Endothelial cell (in vitro differentiated cells): ENCODE measurements around the gene CADPS. TPM values are rescaled to one million over a fixed set of nuclear protein-coding genes. Genes with fewer than 3 reads are reported as not detected.

ENCODE experiments used
- DNase-seq: peaks from one replicate; pipeline ENCODE4 v3.0.0; 2021; ENCODE audit warnings: low spot score
- H3K27ac Mint-ChIP-seq: one replicate; pipeline ENCODE4 v1.8.0; 2021; ENCODE audit warnings: mixed read lengths, inconsistent platforms; ENCODE audit not compliant: unreplicated experiment
- H3K27me3 Mint-ChIP-seq: one replicate; pipeline ENCODE4 v1.8.0; 2021; ENCODE audit warnings: mild to moderate bottlenecking, moderate library complexity, mixed read lengths, inconsistent platforms; ENCODE audit not compliant: unreplicated experiment
- H3K36me3 Mint-ChIP-seq: one replicate; pipeline ENCODE4 v1.8.0; 2021; ENCODE audit warnings: mild to moderate bottlenecking, low read depth, mixed read lengths, inconsistent platforms; ENCODE audit not compliant: unreplicated experiment
- H3K4me1 Mint-ChIP-seq: one replicate; pipeline ENCODE4 v1.8.0; 2021; ENCODE audit warnings: mild to moderate bottlenecking, mixed read lengths, inconsistent platforms; ENCODE audit not compliant: unreplicated experiment
- H3K4me3 Mint-ChIP-seq: one replicate; pipeline ENCODE4 v1.8.0; 2021; ENCODE audit warnings: mild to moderate bottlenecking, mixed read lengths, inconsistent platforms; ENCODE audit not compliant: unreplicated experiment
- H3K9me3 Mint-ChIP-seq: one replicate; pipeline ENCODE4 v1.8.0; 2021; ENCODE audit warnings: mixed read lengths, inconsistent platforms; ENCODE audit not compliant: unreplicated experiment
- CTCF ChIP-seq: fragments of 200-600 bp; sonication (generic); IDR thresholded peaks from one replicate; pipeline ENCODE4 v1.5.0; 2021; ENCODE audit warnings: antibody characterized with exemption; ENCODE audit not compliant: unreplicated experiment
- total RNA-seq: library from RNA; stranded (reverse); fragmentation: NEBNext Ultra II Directional; extraction: Animal tissue kit (Norgen Biotek cat#: 25700); gene quantifications from one replicate; pipeline ENCODE4 v1.2.1, GENCODE V29; 2021; ENCODE audit not compliant: unreplicated experiment

Gene CADPS
- total RNA-seq, 1 donor from 2014 or later: 0.26 TPM

- TF ChIP-seq CTCF: no peak
- H3K9me3 Mint-ChIP-seq: no peaks in the 10 kb centered on the region
- H3K4me1 Mint-ChIP-seq: no peaks in the 10 kb centered on the region
- no peaks in the 10 kb centered on the region for H3K27me3 Mint-ChIP-seq
- DNase-seq: no peak
- H3K27ac Mint-ChIP-seq: no peak overlapping the region
- H3K4me3 Mint-ChIP-seq: no peak overlapping the region
- no peaks in the 10 kb centered on the region for H3K36me3 Mint-ChIP-seq
These were observed 50.1 kb downstream of the CADPS start for GRCh38 chr3:62824965-62825592.

GRCh38 chr3:62823461-62824050 lies 51.7 kb downstream of the CADPS start:
- Mint-ChIP-seq H3K36me3 (no peaks in the 10 kb centered on the region), H3K27me3 (no peaks in the 10 kb centered on the region), H3K4me3 (no peak overlapping the region), H3K27ac (no peak overlapping the region), H3K9me3 (no peaks in the 10 kb centered on the region), H3K4me1 (peaks cover 5% of the 10 kb centered on the region)
- TF ChIP-seq CTCF: no peak
- DNase-seq: no peak

- H3K9me3 Mint-ChIP-seq: no peaks in the 10 kb centered on the region
- no peak for TF ChIP-seq CTCF
- H3K4me3 Mint-ChIP-seq: no peak overlapping the region
These were observed 52.3 kb downstream of the CADPS start for GRCh38 chr3:62822905-62823304.

GRCh38 chr3:62818347-62818746 lies 56.9 kb downstream of the CADPS start:
- no peak for TF ChIP-seq CTCF
- Mint-ChIP-seq H3K27ac (no peak overlapping the region), H3K4me1 (peaks cover 19% of the 10 kb centered on the region), H3K36me3 (no peaks in the 10 kb centered on the region), H3K27me3 (no peaks in the 10 kb centered on the region), H3K4me3 (no peak overlapping the region), H3K9me3 (no peaks in the 10 kb centered on the region)
- no peak for DNase-seq

More at GRCh38 chr3:62822905-62823304, 52.3 kb downstream of the CADPS start:
- no peak for DNase-seq
- Mint-ChIP-seq H3K27ac (no peak overlapping the region), H3K36me3 (no peaks in the 10 kb centered on the region), H3K4me1 (peaks cover 9% of the 10 kb centered on the region), H3K27me3 (no peaks in the 10 kb centered on the region)

- TF ChIP-seq CTCF: no peak
- Mint-ChIP-seq H3K4me1 (peaks cover 19% of the 10 kb centered on the region), H3K27me3 (no peaks in the 10 kb centered on the region), H3K4me3 (no peak overlapping the region), H3K27ac (no peak overlapping the region), H3K9me3 (no peaks in the 10 kb centered on the region), H3K36me3 (no peaks in the 10 kb centered on the region)
- no peak for DNase-seq
These were observed 57.5 kb downstream of the CADPS start for GRCh38 chr3:62817678-62818077.
